ENCODE data around the gene STRN.
"Not testable (repeated sequence)": the region's sequence is repeated elsewhere in the genome, so short reads cannot be mapped to it uniquely, and the experiment has no call there.

STRN gene, protein sequence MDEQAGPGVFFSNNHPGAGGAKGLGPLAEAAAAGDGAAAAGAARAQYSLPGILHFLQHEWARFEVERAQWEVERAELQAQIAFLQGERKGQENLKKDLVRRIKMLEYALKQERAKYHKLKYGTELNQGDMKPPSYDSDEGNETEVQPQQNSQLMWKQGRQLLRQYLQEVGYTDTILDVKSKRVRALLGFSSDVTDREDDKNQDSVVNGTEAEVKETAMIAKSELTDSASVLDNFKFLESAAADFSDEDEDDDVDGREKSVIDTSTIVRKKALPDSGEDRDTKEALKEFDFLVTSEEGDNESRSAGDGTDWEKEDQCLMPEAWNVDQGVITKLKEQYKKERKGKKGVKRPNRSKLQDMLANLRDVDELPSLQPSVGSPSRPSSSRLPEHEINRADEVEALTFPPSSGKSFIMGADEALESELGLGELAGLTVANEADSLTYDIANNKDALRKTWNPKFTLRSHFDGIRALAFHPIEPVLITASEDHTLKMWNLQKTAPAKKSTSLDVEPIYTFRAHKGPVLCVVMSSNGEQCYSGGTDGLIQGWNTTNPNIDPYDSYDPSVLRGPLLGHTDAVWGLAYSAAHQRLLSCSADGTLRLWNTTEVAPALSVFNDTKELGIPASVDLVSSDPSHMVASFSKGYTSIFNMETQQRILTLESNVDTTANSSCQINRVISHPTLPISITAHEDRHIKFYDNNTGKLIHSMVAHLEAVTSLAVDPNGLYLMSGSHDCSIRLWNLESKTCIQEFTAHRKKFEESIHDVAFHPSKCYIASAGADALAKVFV

DNA sequence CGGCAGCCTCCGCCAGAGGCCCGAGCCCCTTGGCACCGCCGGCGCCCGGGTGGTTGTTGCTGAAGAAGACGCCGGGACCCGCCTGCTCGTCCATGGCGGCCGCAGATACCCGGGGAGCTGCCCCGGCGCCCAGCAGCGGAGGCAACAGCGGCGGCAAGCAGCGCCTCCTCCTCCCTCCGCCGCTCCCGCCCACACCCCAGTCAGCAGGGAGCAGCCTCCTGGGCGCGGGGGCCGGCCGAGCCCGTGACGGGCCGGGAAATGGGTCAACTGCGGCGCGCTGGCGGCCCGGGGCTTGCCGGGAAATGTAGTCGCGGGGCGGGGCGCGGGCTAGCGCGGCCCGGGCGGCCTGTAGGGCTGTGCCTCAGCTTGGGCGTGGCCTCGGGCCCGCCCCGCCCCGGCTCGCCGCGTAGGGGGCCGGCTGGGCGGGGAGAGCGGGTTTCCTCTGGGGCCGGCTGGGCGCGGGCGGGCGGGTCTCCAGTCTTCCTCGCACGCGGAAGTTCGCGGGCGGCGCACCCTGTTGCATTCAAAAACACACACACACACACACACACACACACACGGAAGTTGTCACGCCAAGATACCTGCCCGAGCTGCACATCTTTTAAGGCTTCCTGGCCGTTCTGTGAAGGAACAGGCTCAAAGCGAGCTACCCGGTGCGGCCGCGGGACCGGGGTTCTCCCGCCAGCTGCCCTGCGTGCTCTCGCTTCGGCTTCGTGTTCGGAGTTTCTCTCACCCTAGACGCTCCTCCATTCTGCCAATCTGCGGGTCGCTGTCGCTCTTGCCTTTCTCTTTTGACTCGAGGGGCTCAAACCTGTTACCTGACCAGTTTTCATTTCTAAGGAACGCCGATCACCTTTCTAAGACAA is at the start of gene STRN:
STRN (minus strand) TSS at position 167 of the 866 bp plus-strand sequence; CDS start at position 94, 73 bp downstream.
- peak; percentile 98 for DNase-seq

DNA sequence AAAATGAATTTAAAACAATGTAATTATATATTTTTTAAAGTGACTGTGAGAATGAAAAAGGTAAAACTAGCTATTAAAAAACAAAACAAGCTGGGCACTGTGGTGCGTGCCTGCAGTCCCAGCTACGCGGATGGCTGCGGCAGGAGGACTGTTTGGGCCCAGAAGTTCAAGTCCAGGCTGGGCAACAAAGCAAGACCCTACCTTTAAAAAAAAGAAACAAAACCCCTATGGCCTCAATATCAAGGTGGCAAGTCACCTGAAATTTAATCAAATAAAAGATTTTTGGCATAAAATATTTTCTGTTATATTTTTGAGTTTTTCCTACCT is 46.9 kb upstream of the STRN start:
- DNase-seq, result no peak

- no peak for DNase-seq
These were observed 44.8 kb upstream of the STRN start for GRCh38 chr2:37011130-37011529.

DNA sequence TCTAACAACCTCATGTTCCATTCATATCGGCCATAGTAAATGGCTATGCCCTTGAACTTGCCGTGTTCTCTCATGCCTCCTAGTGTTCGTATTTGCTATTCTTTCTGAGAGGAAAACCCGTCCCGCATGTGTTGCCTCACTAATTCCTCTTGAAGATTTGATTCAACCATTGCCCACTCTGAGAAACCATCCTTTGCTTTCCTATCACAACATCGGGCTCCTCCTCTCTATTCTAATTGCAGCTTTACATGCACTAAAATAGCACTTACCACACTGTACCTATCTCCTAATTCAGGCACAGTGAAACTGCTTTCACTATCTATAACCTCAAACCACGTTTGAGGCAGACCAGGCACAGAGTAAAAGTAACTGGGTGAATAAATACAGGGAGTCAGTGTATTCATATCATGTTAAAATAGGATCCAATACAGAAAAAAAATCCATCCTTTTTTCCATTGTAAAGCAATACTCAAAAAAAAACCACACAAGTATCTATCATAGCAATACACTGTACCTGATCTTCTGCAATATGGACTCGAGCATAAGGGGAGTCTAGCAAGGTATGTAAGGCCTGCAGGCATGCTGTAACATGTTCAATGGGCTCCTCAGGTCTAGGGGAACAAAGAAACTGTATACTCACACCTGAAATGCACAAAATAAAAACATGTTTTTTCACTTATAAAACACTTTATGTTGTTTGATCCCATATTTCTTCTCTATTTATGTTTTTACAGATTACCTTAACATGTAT is 39.0 kb upstream of the STRN start:
- DNase-seq, result peak; percentile 5

DNA sequence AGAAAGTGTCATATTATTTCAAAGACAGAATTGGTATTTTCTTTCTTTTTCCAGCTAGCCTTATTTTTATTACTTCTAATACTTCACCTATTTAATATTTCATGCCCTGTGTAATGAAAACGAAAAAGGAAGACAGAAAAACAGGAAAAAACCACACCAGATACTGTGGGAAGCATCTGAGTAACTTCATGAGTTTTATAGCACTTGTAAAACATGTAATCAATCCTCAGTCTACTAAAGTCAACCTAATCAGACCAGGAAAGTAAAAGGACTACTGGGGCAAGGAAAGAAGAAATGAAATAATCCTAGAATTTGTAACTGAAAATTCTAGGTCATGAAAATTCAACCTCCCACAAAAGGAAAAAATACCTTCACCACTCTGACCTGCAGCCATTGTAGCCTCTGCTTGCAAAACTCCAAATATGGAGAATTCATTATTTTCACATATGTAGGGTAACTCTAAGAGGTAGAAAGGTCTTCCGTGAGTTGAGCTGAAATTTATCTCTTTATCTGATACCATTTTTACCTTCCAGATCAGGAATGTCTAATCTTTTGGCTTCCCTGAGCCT is 34.7 kb upstream of the STRN start:
- no peak for DNase-seq

GRCh38 chr2:37000318-37000717 is 34.0 kb upstream of the STRN start:
- DNase-seq, result no peak

GRCh38 chr2:36999416-36999815 is 33.1 kb upstream of the STRN start:
- not testable (repeated sequence) for DNase-seq

- no peak for DNase-seq
These were observed 27.7 kb upstream of the STRN start for GRCh38 chr2:36993841-36994620.

DNA sequence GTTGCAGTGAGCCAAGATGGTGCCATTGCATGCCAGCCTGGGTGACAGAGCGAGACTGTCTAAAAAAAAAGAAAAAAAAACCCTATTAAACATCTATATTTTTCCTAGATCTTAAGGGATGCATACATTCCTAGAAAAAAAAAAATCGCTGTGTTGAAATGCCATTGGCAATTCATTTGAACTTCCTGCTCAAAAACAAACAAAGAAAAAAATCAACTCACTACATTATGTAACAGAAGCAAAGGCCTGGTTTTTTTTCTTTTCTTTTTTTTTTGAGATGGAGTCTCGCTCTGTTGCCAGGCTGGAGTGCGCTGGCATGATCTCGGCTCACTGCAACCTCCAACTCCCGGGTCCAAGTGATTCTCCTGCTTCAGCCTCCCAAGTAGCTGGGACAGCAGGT is 21.7 kb upstream of the STRN start:
- no peak for DNase-seq

DNA sequence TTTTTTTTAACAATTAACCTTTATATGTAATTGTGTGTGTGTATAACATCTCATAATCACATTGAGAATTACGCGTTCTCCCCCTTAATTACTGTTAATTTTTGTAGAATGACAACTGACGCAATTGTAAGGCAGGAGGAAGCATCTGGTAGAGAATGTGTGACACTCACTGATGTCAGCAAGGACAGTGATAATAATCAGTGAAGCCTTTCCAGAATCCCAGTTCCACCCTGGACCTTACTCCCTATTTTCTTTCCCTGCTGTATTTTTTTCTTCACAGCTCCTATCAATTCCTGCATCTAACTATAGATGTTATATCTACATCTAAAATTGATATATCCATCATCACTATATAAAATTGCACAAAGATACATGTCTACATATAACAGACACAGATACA is 16.1 kb upstream of the STRN start:
- no peak for DNase-seq

DNA sequence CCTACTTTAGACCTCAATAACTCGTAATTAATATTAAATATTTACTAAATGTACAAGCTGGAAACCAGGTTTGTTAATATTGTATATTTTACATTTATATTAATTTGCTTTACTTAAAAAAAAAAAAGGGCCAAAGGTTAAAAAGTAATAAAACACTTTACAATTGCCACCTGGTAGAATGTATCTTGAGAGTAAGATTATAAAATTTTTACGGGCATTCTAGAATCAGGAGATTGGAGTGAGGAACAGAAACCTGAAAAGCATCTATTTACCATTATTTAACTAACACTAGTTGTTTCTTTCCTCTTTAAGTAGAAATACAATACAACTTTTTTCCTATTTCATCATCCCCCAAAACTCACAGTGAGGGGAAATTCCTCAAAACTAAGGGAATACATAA is 15.6 kb upstream of the STRN start:
- no peak for DNase-seq

DNA sequence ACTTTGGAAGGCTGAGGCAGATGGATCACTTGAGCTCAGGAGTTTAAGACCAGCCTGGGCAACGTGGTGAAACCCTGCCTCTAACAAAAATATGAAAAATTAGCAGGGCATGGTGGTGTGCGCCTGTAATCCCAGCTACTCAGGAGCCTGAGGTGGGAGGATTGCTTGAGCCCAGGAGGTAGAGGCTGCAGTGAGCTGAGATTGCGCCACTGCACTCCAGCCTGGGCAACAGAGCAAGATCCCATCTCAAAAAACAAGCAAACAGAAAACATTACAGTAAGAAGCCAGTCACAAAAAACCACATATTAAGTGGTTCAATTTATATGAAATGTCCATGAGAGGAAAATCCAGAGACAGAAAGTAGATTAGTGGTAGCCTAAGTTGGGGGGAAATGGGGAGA is 12.7 kb upstream of the STRN start:
- not testable (repeated sequence) for DNase-seq

GRCh38 chr2:36976065-36976464 is 9.7 kb upstream of the STRN start:
- DNase-seq, result no peak

DNA sequence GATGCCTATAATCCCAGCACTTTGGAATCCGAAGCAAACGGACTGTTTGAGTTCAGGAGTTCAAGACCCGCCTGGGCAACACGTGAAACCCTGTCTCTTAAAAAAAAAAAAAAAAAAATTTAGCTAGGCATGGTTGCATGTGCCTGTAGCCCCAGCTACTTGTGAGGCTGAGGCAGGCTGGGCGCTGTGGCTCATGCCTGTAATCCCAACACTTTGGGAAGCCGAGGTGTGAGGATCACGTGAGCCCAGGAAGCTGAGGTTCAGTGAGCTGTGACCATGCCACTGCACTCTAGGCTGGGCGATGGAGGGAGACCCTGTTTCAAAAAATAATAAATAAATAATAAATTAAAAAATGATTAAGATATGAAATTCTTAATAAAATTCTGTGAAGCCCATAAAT is 9.0 kb upstream of the STRN start:
- DNase-seq, result no peak

DNA sequence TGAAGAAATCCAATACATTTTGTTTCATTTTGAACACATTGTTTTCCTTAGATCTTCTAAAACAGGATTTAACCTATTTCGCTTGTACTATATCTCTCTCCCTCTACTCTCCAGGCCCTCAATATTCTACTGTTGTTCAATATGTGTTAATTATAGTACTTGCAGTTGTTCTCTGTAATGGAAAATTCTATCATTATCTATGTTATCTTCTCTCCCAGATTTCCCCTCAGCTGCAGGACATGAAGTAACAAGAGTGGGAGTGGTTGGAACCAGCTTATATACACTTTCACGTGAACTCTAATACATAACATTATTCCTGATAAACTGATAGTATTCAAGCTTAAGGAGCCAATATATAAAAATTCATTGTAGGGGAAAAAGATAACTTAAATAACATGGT is 7.0 kb upstream of the STRN start:
- DNase-seq, result no peak

GRCh38 chr2:36971990-36972389 is 5.7 kb upstream of the STRN start:
- DNase-seq, result no peak

DNA sequence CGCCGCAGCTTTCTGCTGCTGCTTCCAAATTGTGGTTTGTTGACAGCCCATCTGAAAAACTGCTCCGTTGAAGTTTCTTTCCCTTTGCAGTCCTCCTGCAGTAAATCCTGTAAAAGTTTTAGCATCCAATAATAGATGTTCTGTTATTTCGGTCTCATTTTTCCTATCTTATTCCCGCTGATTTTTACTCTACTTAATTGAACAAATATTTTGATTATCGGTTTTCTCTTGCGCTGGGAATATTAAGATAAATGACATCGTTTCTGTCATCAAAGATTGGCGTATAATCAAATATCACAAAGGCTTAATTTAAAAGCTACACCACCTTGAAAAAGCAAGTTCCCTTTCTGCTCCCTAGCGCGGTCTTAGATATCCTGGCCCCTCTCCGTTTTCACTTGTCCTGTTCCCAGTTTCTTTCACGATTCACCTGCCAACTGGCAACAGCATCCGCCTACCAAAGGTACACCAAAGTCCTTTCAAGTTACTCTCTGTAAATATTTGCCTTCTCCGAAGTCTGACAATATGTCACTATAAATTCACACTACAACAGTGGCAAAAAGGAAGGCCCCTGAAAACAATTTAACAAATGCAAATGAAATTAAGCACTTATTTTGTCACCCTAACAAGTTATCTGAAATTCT is 1.0 kb upstream of the STRN start:
- DNase-seq, result no peak

DNA sequence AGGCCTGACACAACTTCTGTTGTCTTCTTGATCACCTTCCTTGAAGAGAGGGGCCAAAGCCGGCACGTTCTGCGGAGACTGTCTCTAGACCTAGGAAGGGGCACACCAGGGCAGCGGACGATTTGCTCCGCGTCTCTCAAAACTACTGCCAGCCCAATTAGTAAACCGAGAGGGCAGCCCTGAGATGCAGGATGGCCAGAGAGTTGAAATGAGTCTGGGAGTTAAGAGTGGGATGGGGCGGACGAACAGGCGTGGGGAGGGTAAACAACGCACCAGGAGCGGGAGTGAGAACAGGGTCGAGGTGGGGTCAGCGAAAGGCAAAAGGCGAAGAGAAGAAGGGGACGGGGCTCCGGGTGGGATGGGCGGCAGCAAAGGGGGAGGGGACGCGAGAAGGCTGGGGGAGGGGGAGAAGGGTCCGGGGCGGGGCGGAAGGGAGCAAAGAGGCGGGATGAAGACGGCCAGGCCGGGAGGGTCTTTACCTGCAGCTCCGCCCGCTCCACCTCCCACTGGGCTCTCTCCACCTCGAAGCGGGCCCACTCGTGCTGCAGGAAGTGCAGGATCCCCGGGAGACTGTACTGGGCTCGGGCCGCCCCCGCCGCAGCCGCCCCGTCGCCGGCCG is 476 bp downstream of the STRN start:
- DNase-seq, result peak; percentile 3

DNA sequence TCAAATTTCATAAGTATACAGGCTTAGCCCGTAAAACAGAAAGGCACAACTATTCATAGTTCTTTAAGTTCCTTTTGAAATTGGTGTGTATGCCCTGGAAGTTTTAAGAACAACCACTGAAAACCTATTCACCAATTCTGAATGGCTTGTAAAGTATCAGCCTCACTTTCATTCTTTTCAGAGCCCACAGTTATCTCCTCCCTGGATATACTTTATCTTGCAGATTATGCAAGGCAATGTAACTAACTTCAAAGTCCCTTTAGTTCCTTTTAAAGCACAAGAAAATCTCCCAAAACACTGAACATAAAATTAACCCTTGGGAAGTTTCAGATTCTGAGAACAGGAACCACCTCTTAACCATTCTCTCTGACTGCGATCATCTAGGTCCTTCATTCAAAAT is 1.1 kb downstream of the STRN start:
- no peak for DNase-seq

DNA sequence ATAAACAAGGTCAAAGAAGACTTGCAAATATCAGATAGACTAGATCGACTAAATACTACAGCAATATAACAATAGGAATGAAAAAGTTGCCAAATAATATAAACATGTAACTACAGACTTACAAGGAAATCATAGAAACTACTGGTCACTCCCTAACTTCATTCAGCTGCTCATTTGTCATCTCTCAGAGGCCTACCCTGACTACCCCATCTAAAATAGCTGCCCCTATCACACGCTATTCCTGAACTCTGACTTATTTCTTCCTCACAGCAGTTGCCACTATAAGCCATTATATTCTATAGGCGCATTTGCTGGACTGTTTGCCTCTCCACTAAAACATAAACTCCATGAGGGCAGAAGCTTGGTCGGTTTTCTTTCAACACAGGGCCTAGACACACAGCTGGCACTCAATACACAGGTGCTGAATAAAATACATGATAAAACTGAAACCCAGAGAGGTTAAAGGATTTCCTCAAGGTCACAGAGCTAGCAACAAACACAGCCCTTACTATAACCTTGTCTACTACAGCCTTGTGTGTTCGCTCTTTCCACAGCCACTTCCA is 1.8 kb downstream of the STRN start:
- DNase-seq, result no peak
